ENCODE data around the gene TMCO4. TPM values are rescaled to one million over a fixed set of nuclear protein-coding genes. Genes with fewer than 3 reads are reported as not detected.

The TMCO4 gene
- total and polyA plus RNA-seq, 2 of the 4 experiments (the other 2 are of a cell fraction): 7.3 to 8.6 TPM

- Histone ChIP-seq H3K4ac (ENCODE audit: low read depth, low read length) (no peak overlapping the region), H4K8ac (ENCODE audit: low read depth in 2 of 2, low read length in 2 of 2) (no peak overlapping the region), H3K4me3 (ENCODE audit: insufficient read depth, low read depth, low read length) (no peak overlapping the region), H3K27me3 (ENCODE audit: control insufficient read depth, insufficient read depth, low read length) (no peaks in the 10 kb centered on the region), H4K91ac (ENCODE audit: insufficient read depth, low read depth, low read length) (no peak overlapping the region), H2BK120ac (ENCODE audit: low read depth, low read length) (no peak overlapping the region), H3K9me1 (ENCODE audit: insufficient read depth, low read length) (peaks cover 21% of the 10 kb centered on the region), H3K18ac (ENCODE audit: low read depth, low read length) (no peak overlapping the region), H2BK20ac (ENCODE audit: low read depth, low read length) (no peak overlapping the region), H3K79me1 (ENCODE audit: low read depth in 1 of 2, low read length in 2 of 2) (peaks cover 0 to 11% of the 10 kb centered on the region in 2 experiments; a peak in 2 of 4 replicates), H2AK9ac (replicated peaks; ENCODE audit: low read depth, low read length, poor library complexity) (no peak overlapping the region), H3K56ac (ENCODE audit: extremely low read depth, insufficient read depth, low read length) (no peak overlapping the region), H3K14ac (replicated peaks; ENCODE audit: low read depth, low read length) (no peak overlapping the region), H3K4me2 (ENCODE audit: low read depth, low read length) (no peak overlapping the region), H4K20me1 (ENCODE audit: insufficient read depth, low read length) (no peaks in the 10 kb centered on the region), H2AFZ (replicated peaks; ENCODE audit: low read length, poor library complexity) (no peak overlapping the region), H2BK5ac (ENCODE audit: low read depth, low read length, poor library complexity, severe bottlenecking) (no peak overlapping the region), H3K27ac (ENCODE audit: insufficient read depth, low read length) (no peak overlapping the region), H2BK15ac (ENCODE audit: low read depth, low read length) (no peak overlapping the region), H3K9me3 (ENCODE audit: control insufficient read depth, insufficient read depth, low read length) (no peaks in the 10 kb centered on the region), H3K23ac (ENCODE audit: low read depth, low read length) (no peak overlapping the region), H3K9ac (ENCODE audit: low read depth, low read length) (no peak overlapping the region), H4K5ac (ENCODE audit: low read depth, low read length) (no peak overlapping the region), H3K4me1 (ENCODE audit: control insufficient read depth, insufficient read depth, low read length) (peaks cover 12% of the 10 kb centered on the region), H2AK5ac (ENCODE audit: low read depth, low read length) (no peak overlapping the region), H3K36me3 (ENCODE audit: control insufficient read depth, insufficient read depth, low read length) (peaks cover 13% of the 10 kb centered on the region)
- dilution Hi-C loops (cut with HindIII; ENCODE audit: low sequenced_read_pairs, unreplicated experiment) (no loop called here), in situ Hi-C loops (cut with MboI; ENCODE audit: low sequenced_read_pairs) (no loop called here), intact Hi-C loops (cut with micrococcal nuclease) (no loop called here)
- no TSS peak for BruUV-seq (replicated peaks)
- ChIA-PET CTCF (no interaction called here), POLR2A (ENCODE audit: unreplicated experiment) (no interaction called here)
- DNase-seq (no peak), ATAC-seq (ENCODE audit: low read depth) (no peak)
- TF ChIP-seq CEBPB (IDR thresholded peaks at IDR 0.05; ENCODE audit: low read depth, low read length) (no peak), RAD21 (IDR thresholded peaks at IDR 0.05; ENCODE audit: low read length) (no peak), POLR2A (IDR thresholded peaks at IDR 0.05; ENCODE audit: low read depth, low read length) (no peak), MAZ (IDR thresholded peaks at IDR 0.05; ENCODE audit: borderline replicate concordance, low read depth, low read length) (no peak), ELK1 (IDR thresholded peaks at IDR 0.05; ENCODE audit: borderline replicate concordance, low read depth, low read length) (no peak)
- WGBS, 2 experiments (ENCODE audit: extremely low coverage in 2 of 2, insufficient read length in 1 of 2): 95% methylated on average over 6 of the region's 10 CpGs; no CpG with 5 or more reads in 1 of the 2 experiments
These were observed 30.3 kb downstream of the TMCO4 start for GRCh38 chr1:19769211-19769932.
